Stimulated activated CD4-positive, alpha-beta T cell treated with anti-CD3 and anti-CD28 coated beads, Interleukin-15, amount 100 ng/mL, for 24 hours (primary cell): ENCODE results near the gene MLLT11.

ENCODE experiments used
- DNase-seq: peaks from one replicate; pipeline ENCODE4 v3.0.0-alpha.2; 2020

Gene MLLT11

GRCh38 chr1:151060007-151060656 is at the start of gene MLLT11:
Gene MLLT11, plus strand, starts transcription at chr1:151060397. Its CDS starts 6,828 bp downstream, at chr1:151067225.
- DNase-seq = peak; percentile 35

GRCh38 chr1:151011154-151011850 is 48.9 kb upstream of the MLLT11 start:
- no peak for DNase-seq

- DNase-seq = no peak
Observed at GRCh38 chr1:151012684-151013471, 47.3 kb upstream of the MLLT11 start.

- no peak for DNase-seq
Observed at GRCh38 chr1:151013518-151013917, 46.7 kb upstream of the MLLT11 start.

GRCh38 chr1:151024540-151025146 is 35.6 kb upstream of the MLLT11 start:
- peak; percentile 88 for DNase-seq

- no peak for DNase-seq
Observed at GRCh38 chr1:151026460-151026859, 33.7 kb upstream of the MLLT11 start.

- no peak for DNase-seq
Observed at GRCh38 chr1:151032164-151032563, 28.0 kb upstream of the MLLT11 start.

GRCh38 chr1:151035167-151035566 is 25.0 kb upstream of the MLLT11 start:
- no peak for DNase-seq

- no peak for DNase-seq
Observed at GRCh38 chr1:151036356-151036755, 23.8 kb upstream of the MLLT11 start, which contains the start of gene BNIPL. Gene BNIPL, plus strand, starts transcription at chr1:151036586. Its CDS starts 140 bp downstream, at chr1:151036726.

GRCh38 chr1:151037032-151037431 is 23.2 kb upstream of the MLLT11 start:
- DNase-seq = no peak

GRCh38 chr1:151039521-151039920 is 20.7 kb upstream of the MLLT11 start:
- DNase-seq = no peak

- DNase-seq = no peak
Observed at GRCh38 chr1:151043163-151043562, 17.0 kb upstream of the MLLT11 start.

GRCh38 chr1:151047591-151047924 is 12.6 kb upstream of the MLLT11 start, which contains the start of gene C1orf56:
Gene C1orf56, plus strand, starts transcription at chr1:151047751. Its CDS starts 97 bp downstream, at chr1:151047848.
- DNase-seq = peak; percentile 72

- peak; percentile 67 for DNase-seq
Observed at GRCh38 chr1:151047925-151048644, 12.1 kb upstream of the MLLT11 start.

GRCh38 chr1:151048645-151049032 is 11.6 kb upstream of the MLLT11 start:
- no peak for DNase-seq

- no peak for DNase-seq
Observed at GRCh38 chr1:151049458-151049857, 10.7 kb upstream of the MLLT11 start.

- no peak for DNase-seq
Observed at GRCh38 chr1:151050051-151050688, 10.0 kb upstream of the MLLT11 start.

GRCh38 chr1:151051356-151052009 is 8.7 kb upstream of the MLLT11 start:
- no peak for DNase-seq

GRCh38 chr1:151054971-151055547 is 5.1 kb upstream of the MLLT11 start:
- no peak for DNase-seq

- DNase-seq = no peak
Observed at GRCh38 chr1:151055581-151055980, 4.6 kb upstream of the MLLT11 start.

GRCh38 chr1:151056149-151056548 is 4.0 kb upstream of the MLLT11 start:
- no peak for DNase-seq
